Nephron (organoid): ENCODE measurements around the gene CEBPE.

Experiments used
- H3K27ac Mint-ChIP-seq, 3 experiments: 2 replicates each; pipeline ENCODE4 v1.8.0; 2020; ENCODE audit warnings: mixed read lengths in 3 of 3, mild to moderate bottlenecking in 2 of 3, moderate library complexity in 1 of 3
- H3K27me3 Mint-ChIP-seq: 2 replicates; pipeline ENCODE4 v1.8.0; 2021; ENCODE audit warnings: low read depth, mild to moderate bottlenecking, moderate library complexity, mixed read lengths
- H3K36me3 Mint-ChIP-seq: 2 replicates; pipeline ENCODE4 v1.8.0; 2020; ENCODE audit warnings: low read depth, mixed read lengths
- H3K4me1 Mint-ChIP-seq: 2 replicates; pipeline ENCODE4 v1.8.0; 2020; ENCODE audit warnings: mixed read lengths
- H3K4me3 Mint-ChIP-seq, 3 experiments: 2 replicates each; pipeline ENCODE4 v1.8.0; 2020; ENCODE audit warnings: mild to moderate bottlenecking in 3 of 3, mixed read lengths in 3 of 3, moderate library complexity in 2 of 3
- H3K9me3 Mint-ChIP-seq: 2 replicates; pipeline ENCODE4 v1.8.0; 2020; ENCODE audit warnings: mixed read lengths
- TF ChIP-seq, protein P1 (sequence below), 3 experiments: fragments of 200-600 bp; sonication (generic); IDR thresholded peaks; one replicate each; pipeline ENCODE4 v1.5.0; 2021; ENCODE audit warnings: antibody characterized with exemption in 3 of 3; ENCODE audit not compliant: unreplicated experiment in 3 of 3

Gene CEBPE

DNA sequence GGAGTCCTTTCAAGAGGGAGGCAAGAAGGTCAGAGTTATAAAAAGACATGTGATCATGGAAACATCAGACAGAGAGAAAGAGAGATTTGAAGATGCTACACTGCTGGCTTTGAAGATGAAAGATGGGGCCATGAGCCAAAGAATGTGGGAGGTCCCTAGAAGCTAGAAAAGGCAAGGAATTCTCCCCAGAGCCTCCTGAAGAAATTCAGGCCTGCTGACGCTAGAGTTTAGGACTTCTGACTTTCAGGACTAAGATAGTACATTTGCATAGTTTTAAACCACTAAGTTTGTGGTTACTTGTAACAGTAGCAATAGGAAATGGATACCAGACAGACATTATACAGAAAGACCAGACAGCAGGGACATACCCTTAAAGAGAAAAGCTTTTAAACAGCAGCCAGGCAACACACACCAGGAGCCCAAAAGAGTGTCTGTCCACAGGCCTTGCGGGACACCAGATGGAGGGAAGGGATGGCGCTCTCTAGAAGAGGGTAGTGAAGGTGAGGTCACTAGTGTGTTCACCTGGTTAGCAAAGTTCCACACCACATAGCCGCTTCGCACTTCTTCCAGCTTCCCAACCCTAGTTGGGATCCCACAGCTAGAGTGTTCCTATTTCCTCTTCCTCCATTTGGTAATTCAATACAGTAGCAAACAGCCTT is 29.7 kb upstream of the CEBPE start:
- TF ChIP-seq, protein P1, sequence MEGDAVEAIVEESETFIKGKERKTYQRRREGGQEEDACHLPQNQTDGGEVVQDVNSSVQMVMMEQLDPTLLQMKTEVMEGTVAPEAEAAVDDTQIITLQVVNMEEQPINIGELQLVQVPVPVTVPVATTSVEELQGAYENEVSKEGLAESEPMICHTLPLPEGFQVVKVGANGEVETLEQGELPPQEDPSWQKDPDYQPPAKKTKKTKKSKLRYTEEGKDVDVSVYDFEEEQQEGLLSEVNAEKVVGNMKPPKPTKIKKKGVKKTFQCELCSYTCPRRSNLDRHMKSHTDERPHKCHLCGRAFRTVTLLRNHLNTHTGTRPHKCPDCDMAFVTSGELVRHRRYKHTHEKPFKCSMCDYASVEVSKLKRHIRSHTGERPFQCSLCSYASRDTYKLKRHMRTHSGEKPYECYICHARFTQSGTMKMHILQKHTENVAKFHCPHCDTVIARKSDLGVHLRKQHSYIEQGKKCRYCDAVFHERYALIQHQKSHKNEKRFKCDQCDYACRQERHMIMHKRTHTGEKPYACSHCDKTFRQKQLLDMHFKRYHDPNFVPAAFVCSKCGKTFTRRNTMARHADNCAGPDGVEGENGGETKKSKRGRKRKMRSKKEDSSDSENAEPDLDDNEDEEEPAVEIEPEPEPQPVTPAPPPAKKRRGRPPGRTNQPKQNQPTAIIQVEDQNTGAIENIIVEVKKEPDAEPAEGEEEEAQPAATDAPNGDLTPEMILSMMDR (IDR thresholded peaks at IDR 0.05; ENCODE audit: unreplicated experiment in 3 of 3) = no peak
- Mint-ChIP-seq H3K4me1 (peaks cover 12% of the 10 kb centered on the region), H3K36me3 (peaks cover 52% of the 10 kb centered on the region), H3K4me3 (no peak overlapping the region), H3K27me3 (no peaks in the 10 kb centered on the region), H3K9me3 (peaks cover 3% of the 10 kb centered on the region), H3K27ac (peak overlapping the region in 2 of 3 experiments; percentile 9 to 48)

DNA sequence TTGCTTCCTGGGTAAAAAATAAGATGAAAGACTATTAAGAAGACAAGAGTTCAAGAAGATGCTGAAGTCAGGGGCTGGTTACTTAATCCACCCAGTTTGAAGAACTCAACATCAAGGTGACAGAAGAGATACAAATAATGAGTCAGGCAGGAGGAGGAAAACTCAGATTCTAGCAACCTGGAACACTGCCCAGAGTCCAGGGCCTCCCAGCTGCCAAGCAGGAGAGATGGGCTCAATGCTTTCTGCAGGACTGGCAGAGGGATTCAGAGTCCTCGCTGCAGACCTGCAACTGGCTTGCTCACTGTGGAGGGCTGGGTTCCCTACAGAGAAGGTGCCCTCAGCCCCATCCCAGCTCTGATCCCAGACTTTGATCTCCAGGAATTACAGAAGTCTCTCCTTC is 28.6 kb upstream of the CEBPE start:
- TF ChIP-seq, protein P1 (IDR thresholded peaks at IDR 0.05; ENCODE audit: unreplicated experiment in 3 of 3) = no peak
- Mint-ChIP-seq H3K4me1 (peaks cover 5% of the 10 kb centered on the region), H3K4me3 (no peak overlapping the region), H3K36me3 (peaks cover 53% of the 10 kb centered on the region), H3K27me3 (no peaks in the 10 kb centered on the region), H3K9me3 (peaks cover 3% of the 10 kb centered on the region), H3K27ac (peak overlapping the region in 1 of 3 experiments; percentile 21)

DNA sequence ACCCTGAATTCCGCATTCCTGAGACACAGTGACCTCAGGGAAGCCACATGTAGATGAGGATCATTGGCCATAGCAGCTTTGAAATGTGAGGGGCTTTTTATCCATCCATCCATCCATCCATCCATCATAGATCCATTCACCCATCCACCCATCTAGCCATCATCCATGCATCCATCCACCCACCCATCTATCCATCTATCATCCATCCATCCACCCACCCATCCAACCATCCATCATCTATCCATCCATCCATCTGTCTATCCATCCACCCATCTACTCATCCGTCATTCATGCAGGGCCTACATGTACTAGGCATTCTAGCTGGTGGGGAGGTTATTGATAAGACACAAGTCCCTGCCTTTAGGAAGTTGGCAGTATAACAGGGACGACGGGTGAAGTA is 27.9 kb upstream of the CEBPE start:
- TF ChIP-seq, protein P1 (IDR thresholded peaks at IDR 0.05; ENCODE audit: unreplicated experiment in 3 of 3) = no peak
- no peak overlapping the region for H3K4me3 Mint-ChIP-seq
- H3K27me3 Mint-ChIP-seq = no peaks in the 10 kb centered on the region
- H3K36me3 Mint-ChIP-seq = peaks cover 60% of the 10 kb centered on the region
- H3K4me1 Mint-ChIP-seq = peaks cover 5% of the 10 kb centered on the region
- peaks cover 3% of the 10 kb centered on the region for H3K9me3 Mint-ChIP-seq
- H3K27ac Mint-ChIP-seq = no peak overlapping the region

DNA sequence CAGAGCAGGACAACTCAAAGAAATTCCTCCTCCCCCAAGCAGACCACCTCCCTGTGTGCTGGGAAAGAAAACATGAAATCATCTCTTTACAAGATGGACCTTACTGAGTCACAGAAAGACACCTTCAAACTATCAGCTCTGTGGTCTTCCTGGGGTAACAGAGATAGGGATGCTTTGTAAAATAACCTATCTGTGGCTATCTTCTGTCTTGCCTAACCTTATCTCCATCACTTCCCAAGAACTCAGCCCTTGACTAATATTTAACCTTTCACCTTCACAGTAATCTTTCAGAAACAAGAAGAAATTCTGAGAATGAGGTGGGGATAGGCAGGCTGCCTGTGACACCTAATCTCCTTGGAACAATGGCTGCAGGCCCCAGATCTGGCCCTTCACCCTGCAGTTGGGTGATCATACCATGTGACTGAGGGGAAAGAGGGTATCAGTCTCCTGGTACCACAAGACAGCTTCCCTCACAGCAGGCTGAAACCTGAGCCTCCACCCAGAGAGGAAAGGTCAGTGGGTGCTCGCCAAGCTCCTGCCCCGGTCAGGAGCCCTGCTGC is 27.4 kb upstream of the CEBPE start:
- TF ChIP-seq, protein P1 (IDR thresholded peaks at IDR 0.05; ENCODE audit: unreplicated experiment in 3 of 3) = no peak
- Mint-ChIP-seq H3K4me1 (peaks cover 5% of the 10 kb centered on the region), H3K9me3 (peaks cover 3% of the 10 kb centered on the region), H3K4me3 (no peak overlapping the region), H3K27ac (no peak overlapping the region), H3K27me3 (no peaks in the 10 kb centered on the region), H3K36me3 (peaks cover 65% of the 10 kb centered on the region)

- peaks cover 65% of the 10 kb centered on the region for H3K36me3 Mint-ChIP-seq
These were observed 26.8 kb upstream of the CEBPE start for GRCh38 chr14:23145794-23146350.

More at GRCh38 chr14:23145794-23146350, 26.8 kb upstream of the CEBPE start:
- Mint-ChIP-seq H3K27me3 (no peaks in the 10 kb centered on the region), H3K4me3 (no peak overlapping the region), H3K9me3 (peaks cover 3% of the 10 kb centered on the region), H3K27ac (peak overlapping the region in 1 of 3 experiments; percentile 2), H3K4me1 (peaks cover 5% of the 10 kb centered on the region)
- TF ChIP-seq, protein P1 (IDR thresholded peaks at IDR 0.05; ENCODE audit: unreplicated experiment in 3 of 3) = no peak
